A549 treated with CORT108297 at 1 μM for 4 hours (cell line): Measurements from ENCODE around the gene GATAD1. TPM values are rescaled to one million over a fixed set of nuclear protein-coding genes. Genes with fewer than 3 reads are reported as not detected.

Experiments
- total RNA-seq: library from RNA; stranded (reverse); fragments of 200-300 nt; extraction: Qiagen RNA extraction; gene quantifications from 5 replicates; pipeline ENCODE4 v1.2.3, GENCODE V29; 2022

The GATAD1 gene
- 18.1 to 22.0 TPM (median 18.9 TPM) in 5 replicates for total RNA-seq

GRCh38 chr7:92447345-92448204, at the start of gene GATAD1:
Gene GATAD1, plus strand, starts transcription at chr7:92447482. Its CDS starts 248 bp downstream, at chr7:92447730.

GRCh38 chr7:92477681-92478080, 30.4 kb downstream of the GATAD1 start, which contains the start of gene ERVW-1:
Gene ERVW-1, minus strand, starts transcription at chr7:92477946. Its CDS starts 7,565 bp downstream, at chr7:92470381.

Other genes starting within 250 kb of the GATAD1 start
- 25.4 to 29.5 TPM (median 27.6 TPM) in 5 replicates for gene KRIT1, start 201.6 kb upstream of the GATAD1 start, total RNA-seq
- 14.7 to 21.3 TPM (median 20.6 TPM) in 5 replicates for gene ANKIB1, start 201.5 kb upstream of the GATAD1 start, total RNA-seq
- gene ERVW-1, start 30.5 kb downstream of the GATAD1 start, total RNA-seq: 0.09 TPM in 1 of 5 replicates, not detected in the others
- gene PEX1, start 81.0 kb downstream of the GATAD1 start, total RNA-seq: 4.1 to 7.2 TPM (median 5.8 TPM) in 5 replicates
- gene RBM48, start 81.3 kb downstream of the GATAD1 start, total RNA-seq: 6.1 to 8.3 TPM (median 6.3 TPM) in 5 replicates
- gene FAM133B, start 142.9 kb downstream of the GATAD1 start, total RNA-seq: 24.2 to 30.6 TPM (median 25.9 TPM) in 5 replicates